Central memory CD4-positive, alpha-beta T cell (primary cell): ENCODE measurements around the gene CLGN.
"Not testable (repeated sequence)": the region's sequence is repeated elsewhere in the genome, so short reads cannot be mapped to it uniquely, and the experiment has no call there.

Source experiments
- DNase-seq: peaks from one replicate; pipeline ENCODE4 v3.0.0; 2022
- total RNA-seq, 3 experiments: gene quantifications; one replicate each; lab custom pipeline; 2026; lab: John Stamatoyannopoulos, UW

Gene CLGN
- total RNA-seq: 0 to 0.04 (median 0) reads per million in 3 experiments

- DNase-seq: peak; percentile 5
Measured at GRCh38 chr4:140427106-140427918, at the start of gene CLGN. TSS of gene CLGN (minus strand) at chr4:140427648. CDS start at chr4:140413078, 14,570 bp downstream.

DNA sequence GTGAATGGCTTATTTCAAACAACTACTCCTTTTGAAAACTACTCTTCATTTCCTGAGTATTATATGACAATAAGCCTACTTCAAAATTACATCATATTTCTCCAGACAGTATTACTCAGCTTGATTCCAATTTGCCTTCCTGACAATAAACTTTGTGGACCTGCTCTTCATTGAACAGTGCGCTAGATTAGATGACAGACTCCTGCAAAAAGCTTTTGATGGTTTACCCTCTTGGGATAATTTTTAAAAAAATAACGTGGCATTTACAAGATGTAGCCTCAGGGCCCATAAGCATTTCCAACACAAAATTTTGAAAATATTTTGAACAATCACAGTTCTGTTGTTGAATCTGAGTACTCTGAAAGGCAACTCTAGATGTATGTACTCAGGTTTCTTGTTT, 44.7 kb upstream of the CLGN start:
- no peak for DNase-seq

- DNase-seq: no peak
Measured at GRCh38 chr4:140469791-140470733, 42.6 kb upstream of the CLGN start.

GRCh38 chr4:140466146-140466545, 38.7 kb upstream of the CLGN start:
- DNase-seq: no peak

- DNase-seq: no peak
Measured at GRCh38 chr4:140463614-140464013, 36.2 kb upstream of the CLGN start.

DNA sequence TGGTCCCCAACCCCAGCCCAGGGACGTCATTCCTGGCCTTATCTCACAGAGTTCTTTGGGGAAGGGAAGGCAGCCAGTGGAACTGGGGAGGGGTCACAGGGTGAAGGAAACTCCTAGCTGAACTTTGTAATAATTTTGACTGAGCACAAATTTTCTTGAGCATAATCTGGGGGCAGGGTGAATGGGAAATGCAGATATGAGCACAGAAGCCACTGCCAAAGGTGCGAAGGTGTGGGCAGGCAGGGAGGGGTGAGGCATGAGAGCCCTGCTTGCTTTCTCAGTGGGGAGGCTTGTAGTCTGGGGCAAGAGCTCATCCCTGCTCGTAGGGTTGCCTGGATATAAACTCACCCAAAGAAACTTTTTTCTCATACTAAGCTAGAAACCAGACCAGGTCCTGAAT, 35.7 kb upstream of the CLGN start:
- DNase-seq: no peak

GRCh38 chr4:140450352-140450751, 22.9 kb upstream of the CLGN start:
- DNase-seq: no peak

GRCh38 chr4:140448830-140449229, 21.4 kb upstream of the CLGN start:
- no peak for DNase-seq

DNA sequence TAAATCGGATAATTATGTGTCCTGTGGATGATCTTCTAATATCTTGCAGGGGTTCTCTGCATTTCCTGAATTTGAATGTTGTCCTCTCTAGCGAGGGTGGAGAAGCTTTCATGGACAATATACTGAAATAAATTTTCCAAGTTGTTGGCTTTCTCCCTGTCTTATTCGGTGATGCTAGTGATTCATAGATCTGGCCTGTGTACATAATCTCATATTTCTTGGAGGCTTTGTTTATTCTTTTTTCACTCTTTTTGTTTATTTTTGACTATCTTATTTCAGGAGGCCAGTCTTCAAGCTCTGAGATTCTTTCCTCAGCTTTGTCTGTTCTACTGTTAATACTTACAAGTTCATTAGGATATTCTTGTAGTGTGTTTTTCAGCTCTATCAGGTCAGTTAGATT, 20.7 kb upstream of the CLGN start:
- no peak for DNase-seq

DNA sequence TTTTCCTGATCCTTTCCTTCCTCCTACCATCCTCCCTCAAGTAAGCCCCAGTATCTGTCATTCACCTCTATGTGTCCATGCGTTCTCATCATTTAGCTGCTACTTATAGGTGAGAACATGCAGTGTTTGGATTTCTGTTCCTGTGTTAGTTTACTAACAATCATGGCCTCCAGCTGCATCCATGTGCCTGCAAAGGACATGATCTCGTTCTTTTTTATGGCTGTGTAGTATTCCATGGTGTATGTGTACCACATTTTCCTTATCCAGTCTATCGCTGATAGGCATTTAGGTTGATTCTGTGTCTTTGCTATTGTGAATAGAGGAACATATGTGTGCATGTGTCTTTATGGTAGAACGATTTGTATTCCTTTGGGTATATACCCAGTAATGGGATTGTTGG, 16.9 kb upstream of the CLGN start:
- not testable (repeated sequence) for DNase-seq

GRCh38 chr4:140439644-140440142, 12.2 kb upstream of the CLGN start:
- no peak for DNase-seq

DNA sequence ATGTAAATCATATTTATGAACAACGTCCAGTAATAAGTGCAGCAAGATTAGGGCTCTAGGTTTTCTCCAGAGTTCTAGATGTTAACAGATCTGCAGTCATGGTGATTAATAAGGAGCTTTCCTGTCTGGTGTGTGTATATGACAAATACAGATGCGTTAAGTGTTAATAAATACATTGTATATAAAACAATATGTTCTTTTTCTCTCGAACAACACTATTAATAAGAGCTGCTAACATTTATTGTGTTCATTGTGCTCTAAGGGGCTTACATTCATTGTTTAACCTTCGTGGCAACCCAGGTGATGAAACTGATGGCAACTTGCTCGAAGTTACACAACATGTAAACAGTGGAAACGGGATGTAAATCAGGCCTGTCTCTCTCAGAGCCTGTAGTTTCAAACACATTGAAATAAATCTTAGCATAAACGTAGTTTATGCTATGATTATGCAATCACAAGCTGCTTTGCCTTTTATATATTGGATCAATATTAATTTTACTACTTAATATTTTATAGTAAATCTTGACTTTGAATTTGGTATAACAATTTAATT, 547 bp upstream of the CLGN start:
- no peak for DNase-seq

- DNase-seq: no peak
Measured at GRCh38 chr4:140426610-140427105, 790 bp downstream of the CLGN start.

- no peak for DNase-seq
Measured at GRCh38 chr4:140423106-140423505, 4.3 kb downstream of the CLGN start.

DNA sequence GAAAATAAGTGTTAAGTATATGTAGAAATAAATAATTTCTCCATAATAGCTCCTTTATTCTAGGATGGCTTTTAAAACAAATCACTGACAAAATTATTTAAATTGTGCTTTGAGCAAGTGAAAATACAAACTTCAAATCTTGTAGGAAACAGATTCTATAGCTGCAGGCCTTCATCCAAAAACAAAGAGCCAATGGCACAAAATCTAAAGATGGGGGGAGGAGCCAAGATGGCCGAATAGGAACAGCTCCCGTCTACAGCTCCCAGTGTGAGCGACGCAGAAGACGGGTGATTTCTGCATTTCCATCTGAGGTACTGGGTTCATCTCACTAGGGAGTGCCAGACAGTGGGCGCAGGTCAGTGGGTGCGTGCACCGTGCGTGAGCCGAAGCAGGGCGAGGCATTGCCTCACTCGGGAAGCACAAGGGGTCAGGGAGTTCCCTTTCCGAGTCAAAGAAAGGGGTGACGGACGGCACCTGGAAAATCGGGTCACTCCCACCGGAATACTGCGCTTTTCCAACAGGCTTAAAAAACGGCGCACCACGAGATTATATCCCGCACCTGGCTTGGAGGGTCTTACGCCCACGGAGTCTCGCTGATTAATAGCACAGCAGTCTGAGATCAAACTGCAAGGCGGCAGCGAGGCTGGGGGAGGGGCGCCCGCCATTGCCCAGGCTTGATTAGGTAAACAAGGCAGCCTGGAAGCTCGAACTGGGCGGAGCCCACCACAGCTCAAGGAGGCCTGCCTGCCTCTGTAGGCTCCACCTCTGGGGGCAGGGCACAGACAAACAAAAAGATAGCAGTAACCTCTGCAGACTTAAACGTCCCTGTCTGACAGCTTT, 14.1 kb downstream of the CLGN start:
- not testable (repeated sequence) for DNase-seq

DNA sequence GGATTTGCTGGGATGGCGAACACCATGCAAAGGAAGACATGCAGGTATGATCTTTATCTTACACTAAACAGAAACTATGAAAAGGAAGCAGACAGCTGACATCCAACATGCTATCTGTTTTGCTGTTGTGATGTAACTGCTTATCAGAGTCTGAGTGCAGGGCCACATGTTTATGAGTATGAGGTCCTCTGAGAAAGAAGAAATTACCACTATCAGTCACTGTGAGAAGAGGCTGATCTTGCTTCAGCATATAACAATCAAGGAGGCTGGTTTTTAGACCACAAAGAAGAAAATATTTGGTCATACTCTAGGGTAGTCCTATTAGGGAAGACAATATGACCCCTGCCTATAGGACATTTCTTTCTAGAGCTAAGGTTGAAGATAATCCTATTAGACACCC, 18.5 kb downstream of the CLGN start:
- DNase-seq: no peak

DNA sequence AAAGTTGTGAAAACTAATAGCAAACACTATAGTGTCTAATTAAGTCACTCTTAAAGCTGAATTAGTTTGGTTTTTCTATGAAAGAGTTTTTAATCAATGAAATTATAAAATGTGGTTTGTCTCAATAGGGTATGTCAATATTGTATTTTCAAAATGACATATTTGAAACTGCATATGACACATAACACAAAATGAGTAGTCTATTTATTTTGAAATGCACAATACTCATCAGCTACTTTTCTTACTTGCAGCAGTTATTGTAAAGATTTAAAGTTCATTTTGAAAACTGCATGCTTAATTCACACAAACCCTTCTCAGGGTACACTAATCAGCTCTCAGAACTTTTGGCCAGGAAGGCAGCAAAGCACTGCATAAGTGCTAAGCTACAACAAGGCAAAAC, 21.2 kb downstream of the CLGN start:
- DNase-seq: no peak

DNA sequence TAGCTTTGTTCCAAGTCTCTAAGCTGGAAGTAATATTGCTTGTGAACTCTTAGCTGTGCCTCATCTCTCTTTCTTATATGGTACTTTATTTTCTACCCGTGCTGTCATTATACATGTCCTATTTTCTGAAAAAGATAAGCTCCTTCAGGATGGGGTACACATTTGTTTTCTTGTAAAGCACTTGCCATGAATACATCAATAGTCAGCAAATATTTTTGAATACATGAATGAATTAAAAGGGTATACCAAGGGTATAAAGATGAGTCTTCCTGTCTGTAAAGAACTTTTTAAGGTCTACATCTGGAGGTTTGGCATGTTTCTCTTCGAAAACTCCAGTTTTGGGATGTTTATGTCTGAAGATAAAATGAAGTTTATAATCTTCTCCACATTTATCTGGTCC, 27.3 kb downstream of the CLGN start:
- DNase-seq: no peak

- no peak for DNase-seq
Measured at GRCh38 chr4:140395668-140396067, 31.8 kb downstream of the CLGN start.

DNA sequence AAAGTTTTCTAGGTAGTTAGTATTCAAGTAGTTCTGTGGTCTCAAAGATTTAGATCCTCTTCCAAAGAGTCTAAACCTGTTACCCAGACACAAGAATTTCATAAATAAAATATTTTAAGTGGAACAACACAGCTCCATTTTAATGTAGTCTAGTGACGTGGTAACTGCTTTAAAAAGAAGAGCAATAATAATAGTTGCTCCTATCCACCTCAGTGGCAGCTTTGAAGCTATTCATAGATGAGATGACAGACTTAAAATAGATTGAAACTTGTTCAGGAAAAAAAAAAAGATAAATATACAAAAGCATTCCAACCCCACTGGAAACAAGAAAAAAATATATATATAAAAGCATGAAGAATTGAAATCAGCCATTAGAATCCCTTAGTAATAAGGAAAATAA, 39.4 kb downstream of the CLGN start:
- no peak for DNase-seq

- DNase-seq: no peak
Measured at GRCh38 chr4:140382732-140383131, 44.7 kb downstream of the CLGN start.

DNA sequence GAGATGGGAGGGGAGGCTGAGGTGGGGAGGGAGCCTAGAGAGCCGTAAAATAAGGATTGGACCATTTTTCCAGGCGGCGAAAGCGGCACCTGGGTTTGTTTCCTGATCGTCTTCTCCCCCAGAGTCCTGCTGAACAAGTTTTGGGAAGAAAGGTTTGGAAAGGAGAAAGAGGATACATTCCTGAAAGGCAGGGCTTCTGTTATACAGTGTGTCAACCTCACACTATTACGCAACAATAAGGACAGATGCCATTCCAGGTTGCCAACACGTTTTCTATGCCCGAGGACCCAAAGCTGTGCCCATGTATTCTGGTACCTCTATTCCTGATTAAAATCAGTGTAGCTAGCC, 53.3 kb downstream of the CLGN start:
- no peak for DNase-seq
